A549 (cell line): ENCODE results near the gene S1PR4. TPM values are rescaled to one million over a fixed set of nuclear protein-coding genes. Genes with fewer than 3 reads are reported as not detected.

ENCODE experiments used
- ATAC-seq, 2 experiments: fragments of 200-7000 bp in 1 of 2; fragments of >200 bp in 1 of 2; cut with Nextera tagmentation in 1 of 2; cut with Tn5 transposase in 1 of 2; 3 replicates each; pipeline versions ENCODE4 v1.8.0 to v1.9.1; 2018 to 2020; ENCODE audit warnings: mild to moderate bottlenecking in 1 of 2, moderate library complexity in 1 of 2
- CTCF ChIA-PET: fragments of 300-600 bp; sonication (Branson Sonifier 250); formaldehyde crosslinking; extraction: SDS; loops from one replicate; lab custom pipeline; 2021; ENCODE audit warnings: antibody characterized with exemption, inconsistent platforms; lab: Yijun Ruan, JAX
- POLR2A ChIA-PET: fragments of 350-600 bp; formaldehyde crosslinking; extraction: SDS; loops from one replicate; lab custom pipeline; 2021; ENCODE audit warnings: antibody characterized with exemption, inconsistent platforms; lab: Yijun Ruan, JAX
- DNase-seq, 2 experiments: peaks; one replicate each; pipeline versions ENCODE4 v3.0.0 to v3.0.0-alpha.2; 2011 to 2016; ENCODE audit warnings: low read depth in 1 of 2, low spot score in 1 of 2
- FAIRE-seq: peaks from 2 replicates; lab custom pipeline; 2011; peaks lifted over from hg19 to GRCh38; lab: Jason Lieb, UNC
- H3K27ac ChIP-seq, 2 experiments: fragments of >200 bp; sonication (Bioruptor Twin); formaldehyde crosslinking; 3 replicates each; pipeline ENCODE4 v1.5.1; 2016 to 2017
- H3K4me1 ChIP-seq: fragments of >200 bp; sonication (Bioruptor Twin); formaldehyde crosslinking; 3 replicates; pipeline ENCODE4 v1.6.1; 2016
- H3K4me2 ChIP-seq: fragments of >200 bp; sonication (Bioruptor Twin); formaldehyde crosslinking; 3 replicates; pipeline ENCODE4 v1.6.1; 2016
- H3K4me3 ChIP-seq: fragments of >200 bp; sonication (Bioruptor Twin); formaldehyde crosslinking; 3 replicates; pipeline ENCODE4 v1.5.1; 2016
- H3K9me3 ChIP-seq: fragments of >200 bp; sonication (Bioruptor Twin); formaldehyde crosslinking; 3 replicates; pipeline ENCODE4 v1.6.1; 2016
- CBX2 ChIP-seq: fragments of 200-600 bp; sonication (generic); IDR thresholded peaks from 2 replicates; pipeline ENCODE4 v1.6.1; 2016; ENCODE audit warnings: low read depth, mild to moderate bottlenecking, borderline replicate concordance
- CTCF ChIP-seq: fragments of >200 bp; sonication (Bioruptor Twin); formaldehyde crosslinking; IDR thresholded peaks from 3 replicates; pipeline ENCODE4 v1.5.1; 2016
- ELK1 ChIP-seq: fragments of 150-350 bp; IDR thresholded peaks from 2 replicates; pipeline ENCODE4 v1.6.1; 2014; ENCODE audit warnings: low read depth, mild to moderate bottlenecking, low read length
- ESRRA ChIP-seq: fragments of 150-350 bp; IDR thresholded peaks from 2 replicates; pipeline ENCODE4 v1.6.1; 2014; ENCODE audit warnings: mild to moderate bottlenecking, low read length, borderline replicate concordance
- FOSB ChIP-seq: fragments of 250-450 bp; sonication (Bioruptor Pico); IDR thresholded peaks from 2 replicates; pipeline ENCODE4 v1.5.0; 2020; ENCODE audit warnings: mild to moderate bottlenecking, moderate library complexity
- FOSL2 ChIP-seq, 2 experiments: fragments of 450-650 bp in 1 of 2; fragments of >200 bp in 1 of 2; sonication (Bioruptor Twin) in 1 of 2; formaldehyde crosslinking; IDR thresholded peaks; 2 replicates each; pipeline versions ENCODE4 v1.5.0 to v1.6.1; 2016 to 2020; ENCODE audit warnings: mild to moderate bottlenecking in 1 of 2, moderate library complexity in 1 of 2
- HDAC2 ChIP-seq: fragments of 200-600 bp; sonication (generic); IDR thresholded peaks from 2 replicates; pipeline ENCODE4 v1.6.1; 2016
- HES2 ChIP-seq: fragments of >200 bp; sonication (Bioruptor Twin); formaldehyde crosslinking; IDR thresholded peaks from 2 replicates; pipeline ENCODE4 v1.6.1; 2016
- HEYL ChIP-seq: fragments of 250-450 bp; sonication (Bioruptor Pico); IDR thresholded peaks from 2 replicates; pipeline ENCODE4 v1.8.0; 2021; ENCODE audit warnings: mild to moderate bottlenecking, moderate library complexity
- HMGXB4 ChIP-seq: fragments of 250-450 bp; sonication (Bioruptor Pico); IDR thresholded peaks from 2 replicates; pipeline ENCODE4 v1.5.0; 2021; ENCODE audit warnings: mild to moderate bottlenecking, moderate library complexity, borderline replicate concordance
- JUN ChIP-seq, 2 experiments: fragments of >200 bp; sonication (Bioruptor Twin); formaldehyde crosslinking; IDR thresholded peaks; 2 replicates in 1 of 2; 3 replicates in 1 of 2; pipeline ENCODE4 v1.6.1; 2016 to 2017
- MAX ChIP-seq: IDR thresholded peaks from 2 replicates; pipeline ENCODE4 v1.6.1; 2012
- MAZ ChIP-seq: fragments of 150-350 bp; IDR thresholded peaks from 2 replicates; pipeline ENCODE4 v1.6.1; 2014; ENCODE audit warnings: antibody characterized with exemption, low read depth, low read length, borderline replicate concordance
- MYC ChIP-seq: IDR thresholded peaks from 2 replicates; pipeline ENCODE4 v1.6.1; 2012; ENCODE audit warnings: mild to moderate bottlenecking, inconsistent platforms, low read length, improper control_type of control experiment, borderline replicate concordance
- PHF8 ChIP-seq: fragments of 200-600 bp; sonication (generic); IDR thresholded peaks from 2 replicates; pipeline ENCODE4 v1.6.1; 2016; ENCODE audit warnings: low read depth, mild to moderate bottlenecking, antibody characterized with exemption, moderate library complexity, borderline replicate concordance
- RAD21 ChIP-seq, 2 experiments: fragments of >200 bp in 1 of 2; sonication (Bioruptor Twin) in 1 of 2; formaldehyde crosslinking in 1 of 2; IDR thresholded peaks in 1 of 2; conservative IDR thresholded peaks in 1 of 2; 2 replicates in 1 of 2; 3 replicates in 1 of 2; pipeline ENCODE4 v1.6.1; 2012 to 2018; ENCODE audit warnings: inconsistent platforms in 1 of 2
- SMC3 ChIP-seq: fragments of >200 bp; sonication (Bioruptor Twin); formaldehyde crosslinking; IDR thresholded peaks from 3 replicates; pipeline ENCODE4 v1.6.1; 2018; ENCODE audit warnings: inconsistent platforms
- ZNF302 ChIP-seq: fragments of 250-450 bp; sonication (Bioruptor Pico); IDR thresholded peaks from 2 replicates; pipeline ENCODE4 v1.9.0; 2021; ENCODE audit warnings: inconsistent platforms, mild to moderate bottlenecking, moderate library complexity
- WGBS: methylation state at CpG from one replicate; pipeline ENCODE4 v1.1.6; 2017; ENCODE audit errors: missing lambda C conversion rate; 5-methylcytosine and 5-hydroxymethylcytosine counted together
- polyA plus RNA-seq, 4 experiments: library from polyadenylated mRNA; depleted of rRNA in 3 of 4; stranded (reverse); fragments of >200 nt; fragmentation: RNase III in 1 of 4; extraction: RNeasy Plus Mini Kit Qiagen cat#74134 plus additional on column Dnase treatment in 1 of 4; gene quantifications; 2 replicates in 3 of 4; 3 replicates in 1 of 4; pipeline ENCODE4 v1.2.3, GENCODE V29; 2011 to 2017

The S1PR4 gene
- polyA plus RNA-seq, 2 of the 4 experiments (the other 2 are of a cell fraction): 0.09 to 0.17 TPM

- ChIA-PET CTCF (interaction anchor here (0.5 to 11.0 kb wide), 19 partner anchors 8 to 212 kb away, joined by 3 to 164 read pairs (median 4); no protein-coding TSS in a partner anchor), POLR2A (no interaction called here)
- Histone ChIP-seq H3K4me3 (no peak overlapping the region), H3K4me2 (peak overlapping the region; percentile 69), H3K27ac (peak overlapping the region in 1 of 2 experiments; percentile 64; a peak in 2 of 6 replicates), H3K4me1 (peaks cover 9% of the 10 kb centered on the region; the same call in 1 of the 3 replicates), H3K9me3 (no peaks in the 10 kb centered on the region)
- ATAC-seq: peak; percentile 95 to 97
- DNase-seq: peak; percentile 60 to 84
- WGBS: 13% methylated on average over 17 of the region's 27 CpGs
- no peak for FAIRE-seq
- TF ChIP-seq FOSL2 (IDR thresholded peaks at IDR 0.05) (no peak), FOSL2 (CRISPR knock-in tag; IDR thresholded peaks at IDR 0.05) (0 out of 2 replicates have a peak, but pooled peaks have one; percentile 2), CTCF (peak; percentile 83), FOSB (CRISPR knock-in tag) (no peak), MAZ (no peak), RAD21 (conservative IDR thresholded peaks at IDR 0.05 in 1 of 2, IDR thresholded peaks at IDR 0.05 in 1 of 2) (peak; percentile 88 to 93), SMC3 (peak; percentile 72)
Measured at GRCh38 chr19:3163230-3163886, 15.2 kb upstream of the S1PR4 start.

- Histone ChIP-seq H3K4me1 (peaks cover 9% of the 10 kb centered on the region; the same call in 1 of the 3 replicates), H3K4me3 (no peak overlapping the region), H3K9me3 (no peaks in the 10 kb centered on the region), H3K4me2 (peak overlapping the region; percentile 69), H3K27ac (peak overlapping the region in 1 of 2 experiments; percentile 52; a peak in 2 of 6 replicates)
- no peak for FAIRE-seq
- no peak; a peak in 1 of 6 replicates for ATAC-seq
- WGBS: 67% methylated on average over 6 of the region's 7 CpGs
- CTCF ChIA-PET: interaction anchor here (0.5 to 11.0 kb wide), 20 partner anchors 8 to 213 kb away, joined by 3 to 164 read pairs (median 4); no protein-coding TSS in a partner anchor
- POLR2A ChIA-PET: no interaction called here
- no peak for TF ChIP-seq JUN (IDR thresholded peaks at IDR 0.05)
- TF ChIP-seq SMC3: no peak
- TF ChIP-seq FOSB (CRISPR knock-in tag): no peak
- TF ChIP-seq CBX2: no peak
- TF ChIP-seq HEYL (CRISPR knock-in tag): no peak
- TF ChIP-seq ZNF302 (CRISPR knock-in tag): no peak
- TF ChIP-seq MAX: no peak
- no peak for TF ChIP-seq FOSL2 (IDR thresholded peaks at IDR 0.05)
- no peak for TF ChIP-seq FOSL2 (CRISPR knock-in tag; IDR thresholded peaks at IDR 0.05)
- TF ChIP-seq ESRRA: no peak
- TF ChIP-seq ELK1: no peak
- no peak for TF ChIP-seq HMGXB4 (CRISPR knock-in tag)
- TF ChIP-seq HES2: no peak
- no peak for TF ChIP-seq MYC
- no peak for TF ChIP-seq PHF8
- TF ChIP-seq HDAC2: no peak
- no peak for DNase-seq
Measured at GRCh38 chr19:3163943-3164342, 14.6 kb upstream of the S1PR4 start.
